NCI-H2196 treated with DMSO at 0.1 percent for 48 hours (cell line): ENCODE measurements around the gene EIF2A.

Experiments used
- DNase-seq: peaks from one replicate; lab custom pipeline; 2025; ENCODE audit not compliant: unreplicated experiment; lab: John Stamatoyannopoulos, UW

Gene EIF2A

GRCh38 chr3:150631515-150632221 lies 85.1 kb downstream of the EIF2A start:
- DNase-seq: no peak

- DNase-seq: no peak
These were observed 88.5 kb downstream of the EIF2A start for GRCh38 chr3:150635076-150635475.

GRCh38 chr3:150635526-150635925 lies 88.9 kb downstream of the EIF2A start:
- DNase-seq: no peak
